Endothelial cell of umbilical vein (primary cell): Measurements from ENCODE around the gene NAA40.
"Not testable (repeated sequence)": the region's sequence is repeated elsewhere in the genome, so short reads cannot be mapped to it uniquely, and the experiment has no call there.

Source experiments
- POLR2A ChIP-seq: IDR thresholded peaks from 2 replicates; pipeline ENCODE4 v1.6.1; 2012; ENCODE audit warnings: low read depth, mild to moderate bottlenecking, control low read depth, low read length
- TF ChIP-seq, protein P1 (sequence below), 2 donors: IDR thresholded peaks; 1 replicate in 1 of 2; 2 replicates in 1 of 2; pipeline ENCODE4 v1.5.1; 2011; ENCODE audit warnings: low read length in 2 of 2, mild to moderate bottlenecking in 2 of 2, moderate library complexity in 2 of 2, control low read depth in 1 of 2, inconsistent platforms in 1 of 2, low read depth in 1 of 2; ENCODE audit not compliant: insufficient read depth in 1 of 2; ENCODE audit errors: extremely low read depth in 1 of 2

- not testable (repeated sequence) for TF ChIP-seq POLR2A
- TF ChIP-seq, protein P1, sequence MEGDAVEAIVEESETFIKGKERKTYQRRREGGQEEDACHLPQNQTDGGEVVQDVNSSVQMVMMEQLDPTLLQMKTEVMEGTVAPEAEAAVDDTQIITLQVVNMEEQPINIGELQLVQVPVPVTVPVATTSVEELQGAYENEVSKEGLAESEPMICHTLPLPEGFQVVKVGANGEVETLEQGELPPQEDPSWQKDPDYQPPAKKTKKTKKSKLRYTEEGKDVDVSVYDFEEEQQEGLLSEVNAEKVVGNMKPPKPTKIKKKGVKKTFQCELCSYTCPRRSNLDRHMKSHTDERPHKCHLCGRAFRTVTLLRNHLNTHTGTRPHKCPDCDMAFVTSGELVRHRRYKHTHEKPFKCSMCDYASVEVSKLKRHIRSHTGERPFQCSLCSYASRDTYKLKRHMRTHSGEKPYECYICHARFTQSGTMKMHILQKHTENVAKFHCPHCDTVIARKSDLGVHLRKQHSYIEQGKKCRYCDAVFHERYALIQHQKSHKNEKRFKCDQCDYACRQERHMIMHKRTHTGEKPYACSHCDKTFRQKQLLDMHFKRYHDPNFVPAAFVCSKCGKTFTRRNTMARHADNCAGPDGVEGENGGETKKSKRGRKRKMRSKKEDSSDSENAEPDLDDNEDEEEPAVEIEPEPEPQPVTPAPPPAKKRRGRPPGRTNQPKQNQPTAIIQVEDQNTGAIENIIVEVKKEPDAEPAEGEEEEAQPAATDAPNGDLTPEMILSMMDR (IDR thresholded peaks at IDR 0.05; ENCODE audit: extremely low read depth in 1 of 2, insufficient read depth in 1 of 2, low read depth in 1 of 2, low read length in 2 of 2): not testable (repeated sequence)
These were observed 25.1 kb downstream of the NAA40 start for GRCh38 chr11:63963895-63964294.
